ENCODE data around the gene RTL1.

- TF ChIP-seq ZBTB11 (CRISPR knock-in tag; IDR thresholded peaks at IDR 0.05) (no peak), POLR2AphosphoS5 (IDR thresholded peaks at IDR 0.05; ENCODE audit: low read length) (no peak), MYC (IDR thresholded peaks at IDR 0.05; ENCODE audit: insufficient read depth, insufficient read length, insufficient replicate concordance, low read length, severe bottlenecking) (no peak), SRF (IDR thresholded peaks at IDR 0.05; ENCODE audit: low read depth in 2 of 2, low read length in 2 of 2) (no peak), NR2F1 (conservative IDR thresholded peaks at IDR 0.05) (no peak), BCL3 (IDR thresholded peaks at IDR 0.05; ENCODE audit: borderline replicate concordance, insufficient read depth, low read depth, low read length, poor library complexity, severe bottlenecking) (no peak), RFX5 (IDR thresholded peaks at IDR 0.05; ENCODE audit: low read depth, low read length) (no peak), POLR2A (IDR thresholded peaks at IDR 0.05; ENCODE audit: low read depth, low read length) (no peak), CTCF (IDR thresholded peaks at IDR 0.05 in 2 of 3, conservative IDR thresholded peaks at IDR 0.05 in 1 of 3; ENCODE audit: control insufficient read depth in 2 of 3, extremely low read depth in 1 of 3, insufficient read depth in 1 of 3, low read depth in 3 of 3, low read length in 3 of 3) (no peak), MAX (IDR thresholded peaks at IDR 0.05; ENCODE audit: low read depth, low read length) (no peak), SIN3A (IDR thresholded peaks at IDR 0.05; ENCODE audit: low read depth, low read length) (no peak), BHLHE40 (IDR thresholded peaks at IDR 0.05; ENCODE audit: borderline replicate concordance in 1 of 2, low read depth in 2 of 2, low read length in 1 of 2) (no peak), E4F1 (IDR thresholded peaks at IDR 0.05; ENCODE audit: borderline replicate concordance, partially characterized antibody) (no peak)
Observed at GRCh38 chr14:100839681-100840111, 63.8 kb downstream of the RTL1 start.

All from GM12878 (cell line).